Activated gamma-delta T cell (primary cell): ENCODE measurements around the gene PTRHD1.
"Not testable (repeated sequence)": the region's sequence is repeated elsewhere in the genome, so short reads cannot be mapped to it uniquely, and the experiment has no call there.

Source experiments
- DNase-seq: peaks from one replicate; lab custom pipeline; 2025; lab: John Stamatoyannopoulos, UW
- total RNA-seq, 2 donors: gene quantifications; one replicate each; lab custom pipeline; 2026; lab: John Stamatoyannopoulos, UW

Gene PTRHD1
- total RNA-seq, result 7.4 to 12.3 reads per million in 2 donors

GRCh38 chr2:24792874-24793760 lies at the start of gene PTRHD1, which contains the start of gene CENPO:
Gene PTRHD1, minus strand, starts transcription at chr2:24793391. Its CDS starts 14 bp downstream, at chr2:24793377.
Gene CENPO, plus strand, starts transcription at chr2:24793425. Its CDS starts 495 bp downstream, at chr2:24793920.
- DNase-seq, result peak; percentile 78

- DNase-seq, result no peak
These were observed 49.2 kb upstream of the PTRHD1 start for GRCh38 chr2:24842081-24843050.

GRCh38 chr2:24840962-24841945 lies 48.1 kb upstream of the PTRHD1 start:
- DNase-seq, result no peak

GRCh38 chr2:24840164-24840869 lies 47.1 kb upstream of the PTRHD1 start:
- no peak for DNase-seq

- no peak for DNase-seq
These were observed 46.5 kb upstream of the PTRHD1 start for GRCh38 chr2:24839729-24840128.

GRCh38 chr2:24838541-24838940 lies 45.4 kb upstream of the PTRHD1 start:
- no peak for DNase-seq

- DNase-seq, result no peak
These were observed 44.9 kb upstream of the PTRHD1 start for GRCh38 chr2:24837996-24838513.

GRCh38 chr2:24836706-24837105 lies 43.5 kb upstream of the PTRHD1 start:
- DNase-seq, result no peak

GRCh38 chr2:24836206-24836605 lies 43.0 kb upstream of the PTRHD1 start:
- DNase-seq, result no peak

- not testable (repeated sequence) for DNase-seq
These were observed 42.2 kb upstream of the PTRHD1 start for GRCh38 chr2:24835411-24835810.

- DNase-seq, result no peak
These were observed 41.7 kb upstream of the PTRHD1 start for GRCh38 chr2:24834733-24835395.

- DNase-seq, result no peak
These were observed 40.9 kb upstream of the PTRHD1 start for GRCh38 chr2:24833821-24834732.

GRCh38 chr2:24832931-24833701 lies 39.9 kb upstream of the PTRHD1 start:
- no peak for DNase-seq

- DNase-seq, result no peak
These were observed 39.3 kb upstream of the PTRHD1 start for GRCh38 chr2:24832521-24832920.

- DNase-seq, result no peak
These were observed 38.9 kb upstream of the PTRHD1 start for GRCh38 chr2:24832073-24832461.

GRCh38 chr2:24831221-24832072 lies 38.3 kb upstream of the PTRHD1 start:
- DNase-seq, result no peak

- DNase-seq, result no peak
These were observed 37.6 kb upstream of the PTRHD1 start for GRCh38 chr2:24830786-24831185.
